ACC112 (cell line): ENCODE data around the gene TNK2.

Experiments used
- H2AFZ ChIP-seq: fragments of 200-600 bp; sonication (generic); one replicate; pipeline ENCODE4 v1.6.0; 2017; ENCODE audit warnings: antibody characterized with exemption, low read length; ENCODE audit not compliant: unreplicated experiment
- H3K27ac ChIP-seq: fragments of 200-600 bp; sonication (generic); 2 replicates; pipeline ENCODE4 v1.5.1; 2014; ENCODE audit warnings: low read depth, mild to moderate bottlenecking, antibody characterized with exemption, low read length, moderate library complexity
- H3K27me3 ChIP-seq: fragments of 200-600 bp; sonication (generic); 2 replicates; pipeline ENCODE4 v1.6.1; 2014; ENCODE audit warnings: mild to moderate bottlenecking, antibody characterized with exemption, low read length, moderate library complexity, mixed read lengths; ENCODE audit not compliant: insufficient read depth
- H3K36me3 ChIP-seq: fragments of 200-600 bp; sonication (generic); 2 replicates; pipeline ENCODE4 v1.6.1; 2016; ENCODE audit warnings: mild to moderate bottlenecking, antibody characterized with exemption, low read length, moderate library complexity, mixed read lengths; ENCODE audit not compliant: insufficient read depth
- H3K4me1 ChIP-seq: fragments of 200-600 bp; sonication (generic); one replicate; pipeline ENCODE4 v1.6.1; 2016; ENCODE audit warnings: low read length, mixed read lengths; ENCODE audit not compliant: insufficient read depth, unreplicated experiment, control insufficient read depth
- H3K4me3 ChIP-seq: fragments of 200-600 bp; sonication (generic); 2 replicates; pipeline ENCODE4 v1.5.1; 2014; ENCODE audit warnings: mild to moderate bottlenecking, low read depth, low read length
- H3K79me2 ChIP-seq: fragments of 200-600 bp; sonication (generic); one replicate; pipeline ENCODE4 v1.6.0; 2016; ENCODE audit warnings: low read length; ENCODE audit not compliant: control insufficient read depth, unreplicated experiment, insufficient read depth

Gene TNK2

GRCh38 chr3:195889870-195890295, 18.5 kb downstream of the TNK2 start:
- Histone ChIP-seq H3K27ac (no peak overlapping the region), H3K4me1 (peaks cover 40% of the 10 kb centered on the region), H2AFZ (no peak overlapping the region), H3K79me2 (peaks cover 26% of the 10 kb centered on the region), H3K4me3 (no peak overlapping the region), H3K36me3 (no peaks in the 10 kb centered on the region), H3K27me3 (no peaks in the 10 kb centered on the region)

DNA sequence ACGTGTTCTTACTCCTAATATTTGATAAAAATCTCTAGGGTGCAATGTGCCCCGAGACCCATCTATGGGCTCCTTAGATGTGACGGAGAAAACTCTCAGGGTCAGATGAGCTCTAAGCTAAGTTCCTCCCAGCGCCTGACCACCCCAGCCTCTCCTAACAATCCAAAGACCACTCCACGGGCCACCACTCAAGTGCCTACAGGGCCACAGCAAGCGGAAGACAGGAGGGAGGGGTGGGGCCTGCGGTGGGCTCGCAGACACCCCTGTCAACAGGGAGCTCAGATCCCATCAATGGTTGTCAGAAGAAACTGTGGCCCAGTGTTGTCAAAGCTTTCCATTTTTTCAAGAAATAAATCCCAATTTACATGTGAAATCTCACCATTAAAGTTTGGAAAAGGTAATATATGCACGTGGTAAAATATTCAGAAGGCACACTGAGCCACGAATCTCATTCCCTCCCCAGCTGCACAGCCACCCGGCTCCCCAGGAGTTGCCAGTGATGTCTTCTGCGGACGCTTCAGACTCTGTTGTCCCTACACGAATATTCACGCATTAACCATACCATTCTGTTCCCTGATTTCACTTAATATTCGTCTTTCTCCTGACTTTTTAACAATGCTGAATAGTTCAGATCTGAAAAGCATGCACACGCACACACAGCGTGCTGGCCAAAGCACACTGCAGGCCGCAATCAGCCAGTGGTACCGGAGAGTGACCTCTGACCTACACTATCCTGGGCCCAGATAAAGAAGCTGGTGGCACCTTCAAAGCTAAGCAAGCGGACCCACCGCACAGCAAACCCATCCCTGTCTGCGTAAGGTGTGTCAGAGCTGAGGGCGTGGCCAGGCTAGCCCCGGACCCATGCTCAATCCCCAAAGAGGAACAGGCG, 19.1 kb downstream of the TNK2 start:
- H3K4me3 ChIP-seq = no peak overlapping the region
- peaks cover 40% of the 10 kb centered on the region for H3K4me1 ChIP-seq
- no peak overlapping the region for H3K27ac ChIP-seq
- H3K36me3 ChIP-seq = no peaks in the 10 kb centered on the region
- no peaks in the 10 kb centered on the region for H3K27me3 ChIP-seq
- H2AFZ ChIP-seq = no peak overlapping the region
- H3K79me2 ChIP-seq = peaks cover 26% of the 10 kb centered on the region

- Histone ChIP-seq H3K36me3 (no peaks in the 10 kb centered on the region), H3K79me2 (peaks cover 26% of the 10 kb centered on the region), H2AFZ (no peak overlapping the region), H3K4me1 (peaks cover 34% of the 10 kb centered on the region), H3K27me3 (no peaks in the 10 kb centered on the region), H3K4me3 (no peak overlapping the region), H3K27ac (no peak overlapping the region)
Observed at GRCh38 chr3:195888311-195888761, 20.0 kb downstream of the TNK2 start.

DNA sequence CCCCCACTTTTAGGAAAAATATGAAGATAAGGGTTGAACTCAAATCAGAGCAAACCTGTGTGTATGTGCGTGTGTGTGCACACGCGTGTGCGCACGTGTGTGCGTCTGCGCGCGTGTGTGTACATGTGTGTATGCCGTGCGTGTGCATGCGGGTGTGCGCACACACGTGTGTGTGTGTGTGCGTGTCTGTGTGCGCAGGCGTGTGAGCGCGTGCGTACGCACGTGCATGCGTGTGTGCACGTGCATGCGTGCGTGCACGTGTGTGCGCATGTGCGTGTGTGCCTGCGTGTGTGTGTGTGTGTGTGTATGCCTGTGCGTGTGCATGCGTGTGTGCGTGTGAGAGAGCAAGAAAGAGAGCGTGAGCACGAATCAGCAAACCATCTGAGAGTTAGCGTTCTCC, 20.7 kb downstream of the TNK2 start:
- no peak overlapping the region for H3K4me3 ChIP-seq
- H3K27me3 ChIP-seq = no peaks in the 10 kb centered on the region
- no peak overlapping the region for H3K27ac ChIP-seq
- peaks cover 27% of the 10 kb centered on the region for H3K4me1 ChIP-seq
- H3K36me3 ChIP-seq = no peaks in the 10 kb centered on the region
- H3K79me2 ChIP-seq = peaks cover 26% of the 10 kb centered on the region
- no peak overlapping the region for H2AFZ ChIP-seq

GRCh38 chr3:195886181-195887141, 21.9 kb downstream of the TNK2 start:
- no peak overlapping the region for H3K27ac ChIP-seq
- H3K27me3 ChIP-seq = no peaks in the 10 kb centered on the region
- no peak overlapping the region for H3K4me3 ChIP-seq
- H3K36me3 ChIP-seq = no peaks in the 10 kb centered on the region
- H2AFZ ChIP-seq = no peak overlapping the region
- H3K79me2 ChIP-seq = peaks cover 16% of the 10 kb centered on the region
- H3K4me1 ChIP-seq = peaks cover 16% of the 10 kb centered on the region

- Histone ChIP-seq H2AFZ (no peak overlapping the region), H3K27me3 (no peaks in the 10 kb centered on the region), H3K79me2 (peaks cover 10% of the 10 kb centered on the region), H3K36me3 (no peaks in the 10 kb centered on the region), H3K27ac (no peak overlapping the region; the same call in 1 of the 2 replicates), H3K4me1 (peaks cover 16% of the 10 kb centered on the region), H3K4me3 (no peak overlapping the region)
Observed at GRCh38 chr3:195885036-195885891, 23.1 kb downstream of the TNK2 start.

GRCh38 chr3:195884691-195885035, 23.7 kb downstream of the TNK2 start:
- peaks cover 5% of the 10 kb centered on the region for H3K79me2 ChIP-seq
- H2AFZ ChIP-seq = no peak overlapping the region
- H3K4me3 ChIP-seq = no peak overlapping the region
- H3K27me3 ChIP-seq = no peaks in the 10 kb centered on the region
- H3K36me3 ChIP-seq = no peaks in the 10 kb centered on the region
- no peak overlapping the region for H3K27ac ChIP-seq
- peaks cover 16% of the 10 kb centered on the region for H3K4me1 ChIP-seq

GRCh38 chr3:195883801-195884200, 24.6 kb downstream of the TNK2 start:
- Histone ChIP-seq H3K36me3 (no peaks in the 10 kb centered on the region), H3K79me2 (peaks cover 5% of the 10 kb centered on the region), H3K4me1 (peaks cover 16% of the 10 kb centered on the region), H3K27ac (no peak overlapping the region), H3K27me3 (no peaks in the 10 kb centered on the region), H2AFZ (no peak overlapping the region), H3K4me3 (no peak overlapping the region)

GRCh38 chr3:195883160-195883559, 25.2 kb downstream of the TNK2 start:
- H3K79me2 ChIP-seq = no peaks in the 10 kb centered on the region
- no peak overlapping the region for H2AFZ ChIP-seq
- no peaks in the 10 kb centered on the region for H3K36me3 ChIP-seq
- no peaks in the 10 kb centered on the region for H3K27me3 ChIP-seq
- peaks cover 16% of the 10 kb centered on the region for H3K4me1 ChIP-seq
- H3K27ac ChIP-seq = no peak overlapping the region
- no peak overlapping the region for H3K4me3 ChIP-seq

DNA sequence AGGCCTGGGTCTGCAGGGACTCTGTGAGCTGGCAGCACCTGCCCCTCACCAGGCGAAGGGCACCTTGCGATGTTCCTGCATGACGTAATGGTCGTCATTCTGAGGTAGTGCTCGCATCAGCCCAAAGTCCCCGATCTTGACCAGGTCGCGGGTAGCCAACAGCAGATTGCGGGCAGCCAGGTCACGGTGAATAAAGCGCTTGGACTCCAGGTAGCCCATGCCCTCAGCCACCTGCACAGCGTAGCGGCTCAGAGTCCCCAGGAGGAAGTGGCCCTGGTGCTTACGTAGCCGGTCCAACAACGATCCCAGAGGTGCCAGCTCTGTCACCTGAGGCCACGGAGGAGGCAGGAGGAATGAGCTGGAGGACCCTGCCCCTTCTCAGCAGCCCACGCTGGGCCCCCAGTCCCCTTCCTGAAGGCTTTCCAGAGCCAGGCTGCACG, 26.3 kb downstream of the TNK2 start:
- H3K4me3 ChIP-seq = no peak overlapping the region
- H2AFZ ChIP-seq = no peak overlapping the region
- no peaks in the 10 kb centered on the region for H3K79me2 ChIP-seq
- H3K27me3 ChIP-seq = no peaks in the 10 kb centered on the region
- no peaks in the 10 kb centered on the region for H3K36me3 ChIP-seq
- no peak overlapping the region for H3K27ac ChIP-seq
- peaks cover 16% of the 10 kb centered on the region for H3K4me1 ChIP-seq
